ENCODE data around the gene NANOS3.
"Not testable (repeated sequence)": the region's sequence is repeated elsewhere in the genome, so short reads cannot be mapped to it uniquely, and the experiment has no call there.

The NANOS3 gene

DNA sequence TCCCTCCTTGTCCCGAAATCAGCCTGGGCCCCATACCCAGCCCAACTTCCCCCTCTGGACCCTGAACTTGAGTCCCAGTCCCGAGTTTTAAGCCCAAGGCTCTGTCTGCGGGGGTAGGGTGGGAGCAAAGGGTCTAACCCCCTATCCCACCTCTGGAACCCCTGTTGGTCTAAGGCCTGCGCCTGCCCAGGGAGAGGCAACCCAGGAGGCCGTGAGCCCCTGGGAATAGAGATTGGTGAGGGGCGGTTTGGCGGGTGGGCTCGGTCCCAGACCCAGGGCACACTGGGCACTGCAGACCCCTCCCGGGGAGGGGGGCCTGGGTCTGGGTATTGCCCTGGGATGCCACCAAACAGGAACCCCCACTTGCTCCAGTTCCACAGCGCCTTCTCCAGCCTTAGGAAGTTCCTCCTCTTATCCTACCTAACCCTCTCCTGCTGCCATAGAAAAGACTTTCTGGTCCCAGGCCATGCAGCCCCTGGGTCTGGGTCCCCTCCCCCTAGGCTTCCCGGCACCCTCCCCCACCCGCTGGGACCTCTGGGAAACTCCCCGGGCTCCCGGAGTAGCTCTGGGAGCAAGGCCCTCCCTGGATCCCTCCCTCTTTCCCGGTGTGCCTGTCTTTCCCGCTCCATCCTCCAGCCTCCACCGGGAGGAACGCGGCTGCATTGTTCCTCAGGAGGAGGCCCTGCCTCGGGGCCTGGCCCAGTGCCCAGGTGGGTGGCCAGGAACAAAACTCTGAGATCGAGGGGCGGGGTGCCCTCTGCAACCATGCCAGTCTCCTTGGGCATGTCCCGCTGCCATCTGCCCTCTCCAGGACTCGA is 33.6 kb upstream of the NANOS3 start:
- no peak for DNase-seq

- DNase-seq: no peak
These were observed 32.8 kb upstream of the NANOS3 start for GRCh38 chr19:13844130-13844631.

DNA sequence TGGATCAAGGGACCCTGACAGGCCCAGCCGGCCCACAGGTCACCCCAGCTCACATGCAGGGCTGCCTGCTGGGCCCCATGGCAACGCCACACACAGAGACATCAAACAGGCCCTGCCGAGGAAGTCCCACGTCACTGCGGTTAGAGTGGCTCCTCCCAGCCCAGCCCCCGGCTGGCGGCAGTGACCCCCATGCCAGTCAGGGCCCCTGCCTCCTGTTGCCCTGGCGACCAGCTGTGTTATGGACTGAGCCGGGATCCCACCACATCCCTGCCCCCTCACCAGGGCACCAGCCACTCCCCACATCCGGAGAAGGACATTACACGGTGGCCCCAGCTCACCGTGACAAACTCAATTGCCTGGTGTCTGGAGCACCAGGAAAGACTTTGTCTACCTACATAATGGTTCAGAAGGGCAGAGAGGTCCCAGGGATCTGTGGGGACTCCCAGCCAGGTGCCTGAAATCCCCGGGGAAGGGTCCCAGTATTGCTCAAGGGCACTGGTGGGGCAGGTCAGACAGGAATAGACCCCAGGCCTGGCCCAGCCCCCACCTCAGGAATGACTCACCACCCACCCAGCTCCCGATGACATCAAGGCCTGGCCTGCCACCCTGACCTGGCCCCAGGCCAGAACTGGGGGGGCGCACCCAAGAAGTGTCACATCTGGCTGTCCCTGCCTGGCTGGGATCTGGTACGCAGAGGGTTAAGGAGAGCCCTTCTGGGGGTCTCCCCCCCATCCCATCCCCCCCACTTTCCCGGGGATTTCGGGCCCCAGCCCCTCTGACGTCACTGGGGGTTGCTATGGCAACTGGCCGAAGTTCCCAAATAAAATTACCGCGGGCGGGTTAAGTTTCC is 30.2 kb upstream of the NANOS3 start:
- DNase-seq: peak; percentile 39

DNA sequence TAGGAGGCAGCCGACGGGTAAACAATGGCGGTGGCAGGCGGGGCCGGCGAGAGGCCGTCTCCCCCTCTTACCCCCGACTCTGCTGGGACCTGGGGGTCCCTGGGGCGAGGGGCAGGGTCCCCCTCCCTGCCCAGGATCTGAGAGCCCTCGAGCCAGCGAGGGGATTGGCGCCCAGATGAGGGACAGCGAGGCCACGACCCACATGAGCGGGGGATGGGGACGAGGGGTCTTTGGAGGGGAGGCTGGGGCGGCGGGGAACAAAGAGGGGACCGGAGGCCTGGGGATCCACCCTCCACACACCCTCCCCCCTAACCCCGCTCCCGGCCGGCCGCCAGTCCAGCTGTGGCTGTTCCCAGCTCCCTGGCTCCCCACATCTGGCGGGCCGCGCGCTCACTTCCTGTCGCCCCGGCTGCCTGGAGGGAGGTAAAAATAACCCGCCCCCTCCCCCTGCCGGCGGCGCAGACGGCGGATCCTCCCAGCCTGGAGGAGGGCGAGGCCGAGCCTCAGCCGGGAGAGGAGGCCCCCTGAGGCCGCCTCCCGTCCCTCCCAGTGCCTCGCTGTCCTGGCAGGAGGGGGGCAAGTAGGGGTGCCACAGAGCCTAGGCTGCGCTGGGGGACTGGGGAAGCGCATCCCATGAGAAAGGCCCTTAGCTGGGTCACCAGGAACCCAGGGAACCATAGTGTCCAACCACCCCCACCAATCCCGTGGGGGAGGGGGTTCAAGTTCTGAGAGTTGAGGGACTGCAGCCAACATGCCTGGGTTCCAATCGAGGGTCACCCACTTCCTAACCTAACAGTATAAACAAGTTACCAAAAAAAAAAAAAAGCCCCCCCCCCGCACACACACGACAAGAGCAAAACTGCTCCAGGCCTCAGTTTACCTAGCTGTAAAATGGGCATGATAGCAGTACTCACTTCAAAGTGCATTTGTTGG is 29.3 kb upstream of the NANOS3 start:
- peak; percentile 70 for DNase-seq

GRCh38 chr19:13848340-13848677 is 28.6 kb upstream of the NANOS3 start:
- no peak for DNase-seq

DNA sequence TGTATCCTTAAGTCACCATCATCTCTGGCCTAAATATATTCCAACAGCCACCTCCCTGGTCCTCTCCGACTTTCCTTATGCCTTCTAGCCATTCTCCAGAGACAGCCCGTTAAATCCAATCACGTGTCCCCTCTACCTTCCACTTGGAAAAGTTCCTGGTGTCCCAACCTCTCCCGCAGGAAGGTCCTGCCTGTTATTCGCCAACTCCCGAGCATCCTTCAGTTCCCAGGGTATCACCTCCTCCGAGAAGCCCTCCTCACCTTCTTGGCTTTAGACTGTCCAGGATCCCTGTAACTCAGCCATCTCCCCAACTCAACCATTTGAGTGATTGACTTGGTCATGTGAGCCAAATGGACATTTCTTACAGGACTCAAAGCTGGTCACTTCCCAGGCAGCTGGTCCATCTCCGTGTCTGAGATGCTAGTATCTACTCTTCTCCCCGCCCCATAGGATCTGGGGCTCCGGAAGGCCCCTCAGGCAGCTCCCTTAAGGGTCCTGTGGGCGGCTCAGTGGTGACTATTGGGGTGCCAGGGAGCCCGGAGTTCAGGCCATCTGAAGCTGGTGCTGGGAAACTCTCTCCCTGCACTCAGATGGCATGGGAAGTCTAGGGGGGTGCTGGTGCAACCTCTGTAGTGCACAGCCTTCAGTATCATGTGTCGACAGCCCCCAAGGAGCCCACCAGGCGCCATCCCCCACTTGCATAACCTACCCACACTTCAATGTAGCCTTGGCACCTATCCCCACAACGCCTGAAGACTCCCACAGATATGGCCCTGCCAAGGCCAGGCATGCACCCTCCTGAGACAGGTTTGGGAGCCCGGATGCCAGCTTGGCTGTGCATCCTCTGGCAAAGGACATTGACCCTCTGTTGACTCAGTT is 27.9 kb upstream of the NANOS3 start:
- DNase-seq: no peak

- no peak for DNase-seq
These were observed 26.7 kb upstream of the NANOS3 start for GRCh38 chr19:13849991-13850909.

GRCh38 chr19:13850910-13851733 is 25.8 kb upstream of the NANOS3 start:
- DNase-seq: no peak

- DNase-seq: not testable (repeated sequence)
These were observed 25.2 kb upstream of the NANOS3 start for GRCh38 chr19:13851734-13852114.

GRCh38 chr19:13852171-13852707 is 24.7 kb upstream of the NANOS3 start:
- DNase-seq: not testable (repeated sequence)

DNA sequence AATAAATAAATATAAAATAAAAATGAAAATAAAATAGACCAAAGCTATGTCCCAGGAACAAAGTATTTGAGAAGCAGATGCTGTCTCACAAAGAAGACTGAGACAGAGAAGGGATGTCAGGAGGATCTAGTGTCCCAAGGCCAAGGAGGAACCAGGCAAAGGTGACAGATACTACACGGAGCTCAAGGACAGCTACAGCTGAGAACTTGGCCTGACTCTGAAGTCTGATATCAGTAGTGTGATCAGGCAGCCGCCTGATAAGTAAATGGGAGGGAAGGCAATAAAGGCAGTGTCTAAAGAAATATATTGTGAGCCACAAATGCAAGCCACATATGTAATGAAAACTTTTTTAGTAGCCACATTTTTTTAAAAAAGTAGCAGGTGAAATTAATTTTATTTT is 20.4 kb upstream of the NANOS3 start:
- DNase-seq: no peak

DNA sequence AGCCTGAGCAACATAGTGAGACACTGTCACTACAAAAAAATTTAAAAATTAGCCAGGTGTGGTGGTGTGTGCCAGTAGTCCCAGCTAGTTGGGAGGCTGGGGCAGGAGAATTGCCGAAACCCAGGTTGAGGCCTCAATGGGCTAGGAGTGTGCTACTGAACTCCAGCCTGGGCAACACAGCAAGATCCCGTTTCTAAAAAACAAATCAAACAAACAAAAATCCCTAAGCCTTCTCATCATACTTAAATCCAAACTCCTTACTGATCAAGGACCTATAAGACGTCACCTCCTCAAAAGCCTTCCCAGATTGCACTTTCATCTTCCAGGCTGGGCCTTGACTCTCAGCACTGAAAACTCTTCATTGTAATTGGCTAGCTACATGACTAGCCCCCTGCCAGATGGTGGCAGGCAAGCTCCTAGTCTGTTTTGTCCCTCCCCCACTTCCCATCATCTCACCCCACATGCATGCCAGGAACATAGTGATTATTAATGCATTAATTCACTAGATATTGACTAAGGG is 17.5 kb upstream of the NANOS3 start:
- DNase-seq: no peak

DNA sequence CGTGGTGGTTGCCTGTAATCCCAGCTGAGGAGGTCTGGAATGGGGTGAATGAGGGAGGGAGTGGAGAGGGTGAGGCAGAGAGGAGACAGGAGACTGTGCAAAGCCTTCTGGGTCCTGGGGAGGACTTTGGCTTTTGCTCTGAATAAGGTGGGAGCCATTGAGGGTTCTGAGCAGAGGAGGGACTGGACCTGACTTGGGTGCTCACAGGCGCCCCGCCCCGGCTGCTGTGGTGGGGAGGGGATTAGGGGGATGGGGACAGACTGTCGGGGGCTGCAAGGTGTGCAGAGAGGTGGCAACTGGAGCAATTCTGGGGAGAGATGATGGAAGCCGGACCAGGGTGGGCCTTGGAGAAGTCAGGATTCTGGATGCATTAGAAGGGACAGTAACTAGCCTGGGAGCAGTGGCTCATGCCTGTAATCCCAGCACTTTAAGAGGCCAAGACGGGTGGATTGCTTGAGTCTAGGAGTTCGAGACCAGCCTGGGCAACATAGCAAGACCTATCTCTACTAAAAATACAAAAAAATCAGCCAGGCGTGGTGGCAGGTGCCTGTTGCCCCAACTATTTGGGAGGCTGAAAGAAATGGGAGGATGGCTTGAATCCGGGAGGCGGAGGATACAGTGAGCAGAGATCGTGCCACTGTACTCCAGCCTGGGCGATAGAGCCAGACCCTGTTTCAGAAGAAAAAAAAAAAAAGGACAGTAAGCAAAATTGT is 16.1 kb upstream of the NANOS3 start:
- no peak for DNase-seq

GRCh38 chr19:13861392-13861713 is 15.6 kb upstream of the NANOS3 start:
- DNase-seq: no peak

GRCh38 chr19:13861714-13862531 is 15.0 kb upstream of the NANOS3 start:
- peak; percentile 30 for DNase-seq

- DNase-seq: no peak
These were observed 12.8 kb upstream of the NANOS3 start for GRCh38 chr19:13864046-13864666.

Measured in NCI-H2107 (cell line).